ENCODE results near the gene IGDCC3.

The IGDCC3 gene

DNA sequence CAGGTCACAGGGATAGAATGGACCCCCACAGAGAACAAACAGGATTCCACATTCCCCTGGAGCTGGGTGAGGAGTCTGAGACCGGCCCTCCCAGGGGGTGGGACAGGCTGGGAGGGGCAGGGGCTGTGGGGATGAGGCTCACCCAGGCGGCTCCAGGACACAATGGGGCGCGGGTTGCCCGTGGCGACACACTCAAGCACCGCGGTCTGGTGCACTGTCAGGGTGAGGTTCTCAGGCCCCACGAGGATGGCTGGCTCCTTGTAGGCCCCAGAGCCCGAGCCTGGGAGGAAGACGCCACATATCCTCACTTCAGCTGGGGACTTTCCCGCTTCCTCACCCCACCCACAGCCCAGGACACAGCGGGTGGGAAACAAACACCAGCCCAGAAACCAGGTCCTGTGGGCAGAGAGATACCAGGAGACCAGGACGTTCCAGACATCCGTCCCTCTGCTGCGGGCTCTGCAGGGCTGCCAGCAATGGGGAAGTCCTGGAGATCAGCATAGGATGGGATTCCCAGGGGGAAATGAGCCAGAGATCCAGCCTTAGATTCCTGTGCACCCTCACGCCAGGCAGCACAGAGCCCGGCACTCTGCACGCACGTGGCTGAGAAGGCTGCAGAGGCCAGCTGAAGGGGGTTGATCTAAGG, 43.1 kb downstream of the IGDCC3 start:
- Mint-ChIP-seq H3K9me3 (no peaks in the 10 kb centered on the region), H3K27ac (no peak overlapping the region), H3K4me3 (no peak overlapping the region), H3K27me3 (no peaks in the 10 kb centered on the region), H3K4me1 (no peaks in the 10 kb centered on the region), H3K36me3 (no peaks in the 10 kb centered on the region)

- Mint-ChIP-seq H3K9me3 (no peaks in the 10 kb centered on the region), H3K27me3 (no peaks in the 10 kb centered on the region), H3K4me3 (no peak overlapping the region)
Observed at GRCh38 chr15:65333856-65334255, 43.9 kb downstream of the IGDCC3 start.

GRCh38 chr15:65333148-65333820, 44.5 kb downstream of the IGDCC3 start:
- Mint-ChIP-seq H3K4me1 (no peaks in the 10 kb centered on the region), H3K36me3 (no peaks in the 10 kb centered on the region), H3K27me3 (no peaks in the 10 kb centered on the region), H3K27ac (no peak overlapping the region), H3K4me3 (no peak overlapping the region), H3K9me3 (no peaks in the 10 kb centered on the region)

More at GRCh38 chr15:65333856-65334255, 43.9 kb downstream of the IGDCC3 start:
- Mint-ChIP-seq H3K36me3 (no peaks in the 10 kb centered on the region), H3K4me1 (no peaks in the 10 kb centered on the region), H3K27ac (no peak overlapping the region)

DNA sequence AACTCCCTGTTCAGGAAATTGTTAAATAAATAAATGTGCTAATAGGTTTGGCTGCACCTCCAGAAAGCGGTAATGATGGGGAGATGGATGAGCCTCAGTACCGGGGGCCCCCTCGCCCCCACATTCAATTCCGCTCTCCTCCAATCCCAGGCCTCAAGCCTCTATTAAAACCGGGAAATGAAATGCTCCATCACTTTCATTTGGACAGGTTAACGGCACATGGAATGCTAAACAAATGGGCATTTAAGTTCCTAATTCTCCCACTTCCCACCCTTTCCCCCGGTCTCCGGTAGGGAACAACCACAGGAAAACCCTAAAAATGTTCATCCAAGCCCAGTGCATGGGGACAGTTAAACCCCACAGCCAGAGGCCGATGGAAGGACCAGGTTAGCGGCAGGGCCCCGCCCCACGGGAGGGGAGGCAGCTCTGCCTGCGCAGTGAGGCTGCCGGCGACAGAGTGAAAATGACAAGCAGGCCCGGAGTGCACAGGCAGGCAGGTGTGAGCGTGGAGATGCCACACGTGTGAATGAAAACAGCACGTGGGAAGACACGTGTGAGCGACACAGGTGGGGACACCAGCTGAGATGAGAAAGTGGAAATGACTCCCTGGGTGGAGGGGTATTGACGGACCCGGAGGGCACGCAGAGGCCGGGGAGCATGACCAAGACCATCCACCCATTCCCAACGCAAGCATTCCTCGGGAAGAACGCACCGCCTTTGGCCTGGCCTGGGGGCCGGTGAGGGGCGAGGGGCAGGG, 45.2 kb downstream of the IGDCC3 start:
- Mint-ChIP-seq H3K27me3 (no peaks in the 10 kb centered on the region), H3K4me3 (no peak overlapping the region)

GRCh38 chr15:65331811-65332210, 46.0 kb downstream of the IGDCC3 start:
- no peaks in the 10 kb centered on the region for H3K36me3 Mint-ChIP-seq
- H3K27me3 Mint-ChIP-seq, result no peaks in the 10 kb centered on the region
- H3K4me3 Mint-ChIP-seq, result no peak overlapping the region
- H3K4me1 Mint-ChIP-seq, result no peaks in the 10 kb centered on the region
- H3K27ac Mint-ChIP-seq, result no peak overlapping the region
- no peaks in the 10 kb centered on the region for H3K9me3 Mint-ChIP-seq

More for the DNA sequence above, 45.2 kb downstream of the IGDCC3 start:
- no peaks in the 10 kb centered on the region for H3K36me3 Mint-ChIP-seq
- no peaks in the 10 kb centered on the region for H3K9me3 Mint-ChIP-seq
- H3K4me1 Mint-ChIP-seq, result no peaks in the 10 kb centered on the region
- no peak overlapping the region for H3K27ac Mint-ChIP-seq

- Mint-ChIP-seq H3K4me3 (no peak overlapping the region), H3K27me3 (no peaks in the 10 kb centered on the region), H3K9me3 (no peaks in the 10 kb centered on the region), H3K36me3 (no peaks in the 10 kb centered on the region), H3K4me1 (no peaks in the 10 kb centered on the region), H3K27ac (no peak overlapping the region)
Observed at GRCh38 chr15:65330934-65331645, 46.7 kb downstream of the IGDCC3 start.

GRCh38 chr15:65329984-65330735, 47.6 kb downstream of the IGDCC3 start:
- H3K27me3 Mint-ChIP-seq, result no peaks in the 10 kb centered on the region
- H3K27ac Mint-ChIP-seq, result no peak overlapping the region
- H3K4me1 Mint-ChIP-seq, result no peaks in the 10 kb centered on the region
- H3K4me3 Mint-ChIP-seq, result no peak overlapping the region
- H3K9me3 Mint-ChIP-seq, result no peaks in the 10 kb centered on the region
- H3K36me3 Mint-ChIP-seq, result no peaks in the 10 kb centered on the region

DNA sequence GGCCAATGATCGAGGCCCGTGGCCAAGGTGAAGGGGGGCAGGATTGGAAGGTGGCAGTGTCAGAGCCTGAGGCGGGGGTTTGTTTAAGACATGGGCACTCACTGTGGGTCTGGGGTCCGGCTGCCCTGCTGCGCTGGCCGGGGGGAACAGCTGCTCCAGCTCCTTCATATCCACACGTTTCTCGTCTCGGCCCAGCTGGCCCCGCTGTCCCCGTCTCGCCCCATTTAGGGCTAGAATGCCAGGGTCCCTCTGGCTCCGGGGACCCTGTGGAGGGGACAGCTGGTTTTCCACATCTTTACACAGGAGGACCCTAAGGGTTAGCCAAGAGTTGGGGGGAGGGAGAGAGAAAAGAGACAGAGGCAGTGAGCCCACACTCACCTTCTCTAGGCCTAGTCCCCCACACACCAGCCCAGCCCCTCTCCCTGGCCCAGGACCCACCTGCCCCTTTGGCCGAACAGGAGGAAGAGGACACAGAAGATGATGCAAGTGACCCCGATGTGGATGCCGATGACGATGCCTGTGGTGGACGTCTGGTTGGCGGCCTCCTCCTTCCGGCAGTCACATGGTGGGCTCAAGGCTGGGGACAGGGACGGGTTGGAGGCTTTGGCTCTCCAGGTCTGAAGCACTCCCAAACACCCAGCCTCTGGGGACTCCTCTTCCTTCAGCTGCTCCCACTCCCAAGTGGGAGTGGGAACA, 48.4 kb downstream of the IGDCC3 start:
- Mint-ChIP-seq H3K36me3 (no peaks in the 10 kb centered on the region), H3K27ac (no peak overlapping the region), H3K9me3 (no peaks in the 10 kb centered on the region), H3K4me1 (no peaks in the 10 kb centered on the region), H3K4me3 (no peak overlapping the region), H3K27me3 (no peaks in the 10 kb centered on the region)

GRCh38 chr15:65328506-65329287, 49.1 kb downstream of the IGDCC3 start:
- no peaks in the 10 kb centered on the region for H3K27me3 Mint-ChIP-seq
- no peaks in the 10 kb centered on the region for H3K36me3 Mint-ChIP-seq
- no peak overlapping the region for H3K27ac Mint-ChIP-seq
- no peak overlapping the region for H3K4me3 Mint-ChIP-seq
- H3K4me1 Mint-ChIP-seq, result no peaks in the 10 kb centered on the region
- no peaks in the 10 kb centered on the region for H3K9me3 Mint-ChIP-seq

DNA sequence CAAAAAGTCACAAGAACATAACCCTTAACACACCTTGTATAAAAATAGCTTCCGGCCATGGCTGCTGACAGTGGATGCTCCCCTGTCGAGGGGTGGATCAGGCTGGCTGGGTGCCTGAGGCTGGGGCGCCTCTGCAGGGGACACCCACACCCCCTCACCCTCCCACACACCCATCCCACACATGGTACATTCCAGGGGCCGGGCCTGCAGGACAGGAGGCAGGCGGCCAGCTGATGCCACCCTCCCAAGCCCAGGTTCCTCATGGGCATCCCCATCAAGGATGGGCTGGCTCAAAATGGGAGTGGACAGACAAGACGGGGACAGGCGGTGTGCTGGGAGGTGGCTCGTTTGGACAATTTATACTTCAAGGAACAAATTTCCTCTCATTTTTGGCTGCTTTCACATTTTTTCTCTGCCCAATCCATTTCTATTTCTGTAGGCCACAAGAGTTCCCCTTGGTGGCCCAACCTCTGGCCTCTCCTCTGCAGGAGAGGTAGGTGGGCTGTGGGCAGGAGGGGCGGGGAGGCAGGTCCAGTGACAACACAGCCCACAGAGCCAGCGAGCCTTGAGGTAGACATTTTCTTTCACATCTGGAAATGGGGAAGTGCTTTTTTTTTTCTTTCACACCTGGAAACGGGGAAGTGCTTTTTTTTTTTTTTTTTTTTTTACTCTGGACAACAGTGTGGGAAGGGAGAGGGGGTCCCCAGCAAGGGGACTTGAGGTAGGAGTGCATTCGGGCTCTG, 50.0 kb downstream of the IGDCC3 start:
- no peak overlapping the region for H3K27ac Mint-ChIP-seq
- no peaks in the 10 kb centered on the region for H3K9me3 Mint-ChIP-seq
- no peaks in the 10 kb centered on the region for H3K4me1 Mint-ChIP-seq
- no peaks in the 10 kb centered on the region for H3K36me3 Mint-ChIP-seq
- no peaks in the 10 kb centered on the region for H3K27me3 Mint-ChIP-seq
- no peak overlapping the region for H3K4me3 Mint-ChIP-seq

GRCh38 chr15:65326818-65327217, 51.0 kb downstream of the IGDCC3 start:
- Mint-ChIP-seq H3K27ac (no peak overlapping the region), H3K27me3 (no peaks in the 10 kb centered on the region), H3K9me3 (no peaks in the 10 kb centered on the region), H3K4me1 (no peaks in the 10 kb centered on the region), H3K36me3 (no peaks in the 10 kb centered on the region), H3K4me3 (no peak overlapping the region)

GRCh38 chr15:65326117-65326526, 51.7 kb downstream of the IGDCC3 start:
- no peak overlapping the region for H3K4me3 Mint-ChIP-seq
- H3K27ac Mint-ChIP-seq, result no peak overlapping the region
- H3K9me3 Mint-ChIP-seq, result no peaks in the 10 kb centered on the region
- H3K27me3 Mint-ChIP-seq, result no peaks in the 10 kb centered on the region
- H3K36me3 Mint-ChIP-seq, result no peaks in the 10 kb centered on the region
- H3K4me1 Mint-ChIP-seq, result no peaks in the 10 kb centered on the region

- Mint-ChIP-seq H3K9me3 (no peaks in the 10 kb centered on the region), H3K27me3 (peaks cover 1% of the 10 kb centered on the region), H3K4me3 (no peak overlapping the region), H3K27ac (no peak overlapping the region), H3K36me3 (no peaks in the 10 kb centered on the region), H3K4me1 (peaks cover 3% of the 10 kb centered on the region)
Observed at GRCh38 chr15:65323071-65323511, 54.7 kb downstream of the IGDCC3 start.
